ENCODE data around the gene MCEMP1. TPM values are rescaled to one million over a fixed set of nuclear protein-coding genes. Genes with fewer than 3 reads are reported as not detected.

MCEMP1 gene
- total RNA-seq, 1 experiment from 2014 or later, result not detected

- no peak for DNase-seq (ENCODE audit: low read depth)
These were observed 6.1 kb upstream of the MCEMP1 start for GRCh38 chr19:7670790-7671189.

DNA sequence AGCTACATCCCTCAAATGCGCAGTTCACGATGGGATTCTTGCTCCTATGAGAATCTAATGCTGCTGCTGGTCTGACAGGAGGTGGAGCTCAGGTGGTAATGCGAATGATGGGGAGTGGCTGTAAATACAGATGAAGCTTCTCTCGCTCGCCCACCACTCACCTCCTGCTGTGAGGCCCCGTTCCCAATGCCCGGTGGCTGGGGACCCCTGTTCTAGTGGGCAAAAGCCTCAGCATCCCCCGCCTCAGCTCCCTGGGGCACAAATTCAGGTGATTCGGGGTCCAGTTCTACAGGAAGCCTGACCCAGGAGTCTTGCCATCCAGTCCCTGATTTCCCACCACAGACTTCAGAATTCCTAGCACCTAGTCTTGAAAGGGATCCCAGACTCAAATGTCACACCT lies 4.4 kb upstream of the MCEMP1 start:
- DNase-seq (ENCODE audit: low read depth), result no peak

DNA sequence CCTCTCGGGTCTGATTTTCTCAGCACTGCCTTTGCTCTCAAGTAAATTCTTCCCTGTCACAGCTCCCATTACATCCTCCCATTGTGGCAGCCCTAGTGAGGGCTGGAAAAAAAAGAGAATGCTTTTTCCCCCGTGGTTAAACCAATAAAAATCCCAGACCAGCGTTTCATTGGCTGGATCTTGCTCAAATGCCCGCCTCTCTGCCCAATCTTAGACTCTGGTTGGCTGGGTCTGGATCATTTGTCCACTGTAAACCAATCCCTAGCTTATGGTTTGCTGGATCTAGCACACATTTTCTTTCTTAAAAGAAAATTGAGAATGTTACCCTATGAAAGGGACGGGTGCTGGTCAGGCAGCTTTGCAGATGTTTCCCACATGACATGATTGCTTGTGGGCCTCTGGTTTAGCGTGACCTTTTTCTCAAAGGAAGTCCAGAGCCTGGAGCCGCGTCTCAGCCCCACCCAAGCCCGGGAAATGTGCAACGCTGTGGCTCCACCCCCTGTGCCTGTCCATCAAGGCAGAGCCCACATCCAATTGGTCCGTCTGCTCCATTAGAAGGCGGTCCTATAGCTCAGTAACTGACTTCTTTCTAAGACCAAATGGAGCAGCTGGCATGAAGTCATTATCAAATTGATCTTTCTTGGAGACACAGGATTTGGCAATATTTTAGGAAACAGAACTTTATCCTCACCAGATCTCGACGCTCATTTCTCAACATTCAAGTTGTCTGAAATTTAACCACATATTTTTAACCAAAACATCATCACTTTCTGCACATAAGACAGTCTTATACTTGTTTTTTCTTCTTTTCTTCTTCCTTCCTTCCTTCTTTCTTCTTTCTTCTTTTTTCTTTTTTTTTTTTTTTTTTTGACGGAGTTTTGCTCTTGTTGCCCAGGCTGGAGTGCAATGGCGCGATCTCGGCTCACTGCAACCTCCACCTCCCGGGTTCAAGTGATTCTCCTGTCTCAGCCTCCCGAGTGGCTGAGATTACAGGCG lies 2.6 kb upstream of the MCEMP1 start:
- DNase-seq (ENCODE audit: low read depth), result peak; percentile 68

- DNase-seq (ENCODE audit: low read depth), result no peak
These were observed 514 bp upstream of the MCEMP1 start for GRCh38 chr19:7676376-7676775.

GRCh38 chr19:7677669-7678311 lies 900 bp downstream of the MCEMP1 start:
- no peak for DNase-seq (ENCODE audit: low read depth)

GRCh38 chr19:7678971-7679751 lies 2.3 kb downstream of the MCEMP1 start:
- DNase-seq (ENCODE audit: low read depth), result no peak

DNA sequence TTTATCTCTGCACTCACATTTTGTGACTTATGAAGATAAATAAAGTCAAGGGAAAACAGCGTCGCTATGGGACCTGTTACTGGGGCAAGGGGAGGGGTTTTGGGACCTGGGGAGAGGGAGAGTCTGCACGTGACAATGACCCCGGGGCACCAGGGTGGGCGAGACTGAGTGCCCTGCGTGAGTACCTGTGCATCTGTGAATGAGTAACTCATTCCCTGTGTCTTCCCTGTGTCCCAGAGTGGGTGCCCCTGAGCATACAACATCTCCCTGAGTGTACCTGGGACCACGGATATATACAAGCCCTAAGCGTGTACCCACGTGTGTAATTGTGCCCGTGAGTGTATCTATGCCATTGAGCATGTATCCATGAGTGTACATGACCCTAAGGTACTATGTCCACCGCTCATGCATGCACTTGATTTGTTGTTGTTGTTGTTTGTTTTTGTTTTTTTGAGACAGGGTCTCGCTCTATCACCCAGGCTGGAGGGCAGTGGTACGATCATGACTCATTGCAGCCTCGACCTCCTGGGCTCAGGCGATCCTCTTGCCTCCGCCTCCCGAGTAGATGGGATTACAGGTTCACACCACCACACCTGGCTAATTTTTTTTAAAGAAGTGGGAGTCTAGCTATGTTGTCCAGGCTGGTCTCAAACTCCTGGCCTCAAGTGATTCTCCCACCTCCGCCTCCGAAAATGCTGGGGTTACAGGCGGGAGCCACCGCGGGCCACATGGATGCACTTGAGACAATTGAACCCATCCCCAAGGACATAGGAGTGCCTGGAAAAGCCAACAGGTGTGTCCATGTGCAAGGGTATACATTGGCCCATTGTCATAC lies 3.1 kb downstream of the MCEMP1 start:
- no peak for DNase-seq (ENCODE audit: low read depth)

- peak; percentile 67 for DNase-seq (ENCODE audit: low read depth)
These were observed 3.9 kb downstream of the MCEMP1 start, which contains the start of gene TRAPPC5 for GRCh38 chr19:7680606-7681339. Gene TRAPPC5, plus strand, starts transcription at chr19:7680833. Its CDS starts 1,421 bp downstream, at chr19:7682254.

DNA sequence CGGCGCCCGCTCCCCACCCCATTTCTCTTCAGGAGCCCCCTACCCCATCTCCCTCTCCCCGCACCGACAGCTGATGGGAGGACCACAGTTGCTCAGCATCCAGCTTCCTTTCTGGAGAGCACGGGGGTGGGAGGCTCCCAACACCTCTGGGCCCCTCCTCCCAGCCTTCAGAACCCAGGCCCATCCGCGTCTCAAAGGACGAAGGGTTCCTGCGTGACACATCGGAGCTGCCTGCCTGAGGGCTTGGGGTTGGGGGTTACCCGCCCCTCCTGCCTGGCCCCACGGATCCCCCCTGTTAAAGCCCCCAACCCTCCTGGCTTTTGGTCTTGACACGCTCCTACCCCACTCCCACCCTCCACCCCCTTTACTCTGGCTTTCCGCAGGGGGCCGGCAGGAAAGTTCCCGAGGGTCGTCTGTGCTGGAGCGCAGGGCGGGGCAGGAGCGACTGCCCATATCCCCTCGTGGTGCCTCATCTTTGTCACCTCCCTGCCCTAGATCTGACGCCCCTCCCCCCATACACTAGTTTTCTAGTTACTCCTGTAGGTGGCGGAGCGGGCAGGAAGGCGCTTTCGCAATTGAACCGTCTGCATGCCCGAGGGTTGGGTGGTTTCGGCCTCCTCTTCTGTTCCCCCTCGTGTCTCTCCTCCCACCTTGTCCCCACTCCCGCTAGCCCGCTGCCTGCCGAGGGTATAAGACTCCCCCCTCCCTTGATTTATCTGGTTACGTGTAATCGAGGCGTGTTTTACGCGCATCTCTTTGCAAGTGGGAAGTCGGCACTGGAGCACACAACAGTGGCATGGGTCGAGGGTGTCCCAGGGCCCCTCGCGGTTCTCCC lies 4.7 kb downstream of the MCEMP1 start:
- peak; percentile 67 for DNase-seq (ENCODE audit: low read depth)

- DNase-seq (ENCODE audit: low read depth), result no peak
These were observed 5.4 kb downstream of the MCEMP1 start for GRCh38 chr19:7682175-7682855.

GRCh38 chr19:7685546-7686445 lies 8.9 kb downstream of the MCEMP1 start:
- no peak for DNase-seq (ENCODE audit: low read depth)

GRCh38 chr19:7687177-7687576 lies 10.3 kb downstream of the MCEMP1 start:
- DNase-seq (ENCODE audit: low read depth), result no peak

DNA sequence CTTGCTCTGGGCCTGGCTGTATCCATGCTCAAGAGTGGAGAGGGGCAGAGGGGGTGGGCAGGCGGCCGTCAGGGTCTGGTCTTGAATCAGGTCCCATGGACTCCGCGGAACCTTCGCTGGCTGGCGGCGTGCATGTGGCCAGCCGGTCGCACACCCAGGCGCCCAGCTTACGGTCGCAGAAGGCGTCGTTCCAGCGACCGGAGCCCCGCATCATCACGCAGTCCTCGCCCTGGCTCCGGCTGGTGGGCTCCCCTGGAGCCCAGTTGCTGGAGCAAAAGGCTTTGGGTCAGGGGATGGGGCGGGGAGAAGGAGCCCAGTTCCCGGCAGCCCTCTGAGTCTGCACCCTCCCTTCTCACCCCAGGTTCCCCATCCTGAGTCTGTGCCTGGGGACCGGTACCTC lies 12.3 kb downstream of the MCEMP1 start:
- DNase-seq (ENCODE audit: low read depth), result no peak

DNA sequence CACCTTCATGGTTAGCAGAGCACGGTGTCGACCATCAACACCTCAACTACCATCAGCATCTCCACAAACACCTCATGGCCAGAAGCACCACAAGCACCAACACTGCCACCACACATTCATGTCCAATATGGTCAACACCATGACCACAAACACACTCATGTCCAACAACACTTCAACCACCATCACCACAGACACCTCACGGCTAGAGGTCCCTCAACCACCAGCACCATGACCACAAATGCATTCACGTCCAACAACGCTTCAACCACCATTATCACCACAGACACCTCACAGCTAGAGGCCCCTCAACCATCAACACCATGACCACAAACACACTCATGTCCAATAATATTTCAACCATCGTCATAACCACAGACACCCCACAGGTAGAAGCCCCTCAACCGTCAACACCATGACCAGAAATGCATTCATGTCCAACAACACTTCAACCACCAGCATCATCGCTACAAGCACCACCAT lies 13.9 kb downstream of the MCEMP1 start:
- DNase-seq (ENCODE audit: low read depth), result no peak

GRCh38 chr19:7691497-7691896 lies 14.6 kb downstream of the MCEMP1 start:
- DNase-seq (ENCODE audit: low read depth), result no peak

GRCh38 chr19:7692417-7693088 lies 15.7 kb downstream of the MCEMP1 start:
- no peak for DNase-seq (ENCODE audit: low read depth)

GRCh38 chr19:7694499-7694898 lies 17.6 kb downstream of the MCEMP1 start:
- DNase-seq (ENCODE audit: low read depth), result no peak

Data from LHCN-M2 (cell line).